Liver (tissue), 9 donors: ENCODE data around the gene CALU. TPM values are rescaled to one million over a fixed set of nuclear protein-coding genes. Genes with fewer than 3 reads are reported as not detected.

Experiments used
- DNase-seq: peaks from one replicate; pipeline ENCODE4 v3.0.0-alpha.2; 2017; ENCODE audit warnings: low spot score
- H3K27ac ChIP-seq, 2 donors: one replicate each; pipeline ENCODE4 v1.7.0; 2013; ENCODE audit warnings: inconsistent platforms in 2 of 2, low read length in 2 of 2, control low read depth in 1 of 2, low read depth in 1 of 2, mild to moderate bottlenecking in 1 of 2
- H3K27me3 ChIP-seq, 4 donors: one replicate each; pipeline versions ENCODE4 v1.6.1 to v1.7.0; 2013; ENCODE audit warnings: low read length in 3 of 4, inconsistent platforms in 1 of 4, mild to moderate bottlenecking in 1 of 4, moderate library complexity in 1 of 4; ENCODE audit not compliant: control insufficient read depth in 4 of 4, insufficient read depth in 4 of 4
- H3K36me3 ChIP-seq, 4 donors: one replicate each; pipeline versions ENCODE4 v1.6.1 to v1.7.0; 2013; ENCODE audit warnings: low read length in 3 of 4, mild to moderate bottlenecking in 3 of 4, low read depth in 1 of 4, moderate library complexity in 1 of 4; ENCODE audit not compliant: control insufficient read depth in 4 of 4, insufficient read depth in 3 of 4
- H3K4me1 ChIP-seq, 4 donors: one replicate each; pipeline versions ENCODE4 v1.6.1 to v1.7.0; 2013; ENCODE audit warnings: low read length in 3 of 4, mild to moderate bottlenecking in 3 of 4, moderate library complexity in 1 of 4; ENCODE audit not compliant: control insufficient read depth in 4 of 4, insufficient read depth in 4 of 4
- H3K4me3 ChIP-seq, 3 donors: one replicate each; pipeline versions ENCODE4 v1.6.1 to v1.7.0; 2013; ENCODE audit warnings: low read length in 3 of 3, control low read depth in 1 of 3, low read depth in 1 of 3, mild to moderate bottlenecking in 1 of 3
- H3K9ac ChIP-seq, 2 donors: one replicate each; pipeline ENCODE4 v1.7.0; 2013; ENCODE audit warnings: low read length in 2 of 2, mild to moderate bottlenecking in 2 of 2, moderate library complexity in 2 of 2, control low read depth in 1 of 2, low read depth in 1 of 2
- H3K9me3 ChIP-seq, 4 donors: one replicate each; pipeline versions ENCODE4 v1.6.1 to v1.7.0; 2013; ENCODE audit warnings: low read length in 3 of 4; ENCODE audit not compliant: control insufficient read depth in 4 of 4
- ATF3 ChIP-seq: IDR thresholded peaks from 2 replicates; pipeline ENCODE4 v1.6.1; 2016; ENCODE audit warnings: antibody characterized with exemption
- CTCF ChIP-seq: fragments of 150-350 bp; IDR thresholded peaks from 2 replicates; pipeline ENCODE4 v1.5.1; 2017; ENCODE audit warnings: improper control_type of control experiment, low read depth, low read length; ENCODE audit not compliant: missing input control
- EGR1 ChIP-seq, 2 donors: IDR thresholded peaks; 2 replicates each; pipeline ENCODE4 v1.6.1; 2016 to 2018; ENCODE audit warnings: antibody characterized with exemption in 2 of 2, low read depth in 2 of 2
- FOXA1 ChIP-seq: IDR thresholded peaks from 2 replicates; pipeline ENCODE4 v1.6.1; 2016; ENCODE audit warnings: antibody characterized with exemption
- FOXA2 ChIP-seq: IDR thresholded peaks from 2 replicates; pipeline ENCODE4 v1.6.1; 2016; ENCODE audit warnings: antibody characterized with exemption
- GABPA ChIP-seq, 2 donors: IDR thresholded peaks in 1 of 2; conservative IDR thresholded peaks in 1 of 2; 2 replicates each; pipeline ENCODE4 v1.6.1; 2016; ENCODE audit warnings: antibody characterized with exemption in 2 of 2, mild to moderate bottlenecking in 1 of 2, moderate library complexity in 1 of 2
- HNF4A ChIP-seq, 2 donors: conservative IDR thresholded peaks; 2 replicates each; pipeline ENCODE4 v1.6.1; 2016; ENCODE audit warnings: antibody characterized with exemption in 2 of 2, mild to moderate bottlenecking in 2 of 2
- HNF4G ChIP-seq: IDR thresholded peaks from 2 replicates; pipeline ENCODE4 v1.6.1; 2016; ENCODE audit warnings: antibody characterized with exemption
- JUND ChIP-seq, 2 donors: IDR thresholded peaks; 2 replicates each; pipeline ENCODE4 v1.6.1; 2016; ENCODE audit warnings: antibody characterized with exemption in 2 of 2
- NR2F2 ChIP-seq: IDR thresholded peaks from 2 replicates; pipeline ENCODE4 v1.6.1; 2016; ENCODE audit warnings: antibody characterized with exemption
- RAD21 ChIP-seq, 2 donors: IDR thresholded peaks; 2 replicates each; pipeline ENCODE4 v1.6.1; 2016; ENCODE audit warnings: antibody characterized with exemption in 2 of 2, mild to moderate bottlenecking in 2 of 2
- REST ChIP-seq: IDR thresholded peaks from 2 replicates; pipeline ENCODE4 v1.6.1; 2016; ENCODE audit warnings: antibody characterized with exemption, mild to moderate bottlenecking
- RXRA ChIP-seq, 2 donors: IDR thresholded peaks; 2 replicates each; pipeline ENCODE4 v1.6.1; 2017 to 2018; ENCODE audit warnings: antibody characterized with exemption in 2 of 2, mild to moderate bottlenecking in 1 of 2
- SP1 ChIP-seq: IDR thresholded peaks from 2 replicates; pipeline ENCODE4 v1.6.1; 2018; ENCODE audit warnings: antibody characterized with exemption, mild to moderate bottlenecking
- TAF1 ChIP-seq: conservative IDR thresholded peaks from 2 replicates; pipeline ENCODE4 v1.6.1; 2016; ENCODE audit warnings: antibody characterized with exemption, mild to moderate bottlenecking
- YY1 ChIP-seq: IDR thresholded peaks from 2 replicates; pipeline ENCODE4 v1.6.1; 2016; ENCODE audit warnings: antibody characterized with exemption, mild to moderate bottlenecking
- ZBTB33 ChIP-seq: IDR thresholded peaks from 2 replicates; pipeline ENCODE4 v1.6.1; 2016; ENCODE audit warnings: antibody characterized with exemption
- WGBS: extraction: QIAGEN DNeasy Blood & Tissue Kit; methylation state at CpG from one replicate; pipeline ENCODE4 v1.1.7; 2013; 5-methylcytosine and 5-hydroxymethylcytosine counted together
- polyA plus RNA-seq, 2 donors: library from polyadenylated mRNA; stranded (reverse) in 1 of 2; unstranded in 1 of 2; fragments of 200-250 nt in 1 of 2; fragments of >200 nt in 1 of 2; fragmentation: Nextera tagmentation in 1 of 2; extraction: Ambion mirVana in 1 of 2; gene quantifications; one replicate each; pipeline versions ENCODE4 v1.2.1 to v1.2.3, GENCODE V29; 2013 to 2015
- total RNA-seq, 2 donors: library from RNA; depleted of rRNA; stranded (reverse); fragments of >200 nt; gene quantifications; one replicate each; pipeline ENCODE4 v1.2.3, GENCODE V29; 2014
- donor health status: healthy.
- donor health status: healthy.
- donor health status: healthy.
- donor health status: healthy.
- donor health status: healthy.

The CALU gene
- total and polyA plus RNA-seq, 4 donors: 37.1 to 57.9 (median 42.5) TPM

GRCh38 chr7:128810997-128811396, 71.8 kb downstream of the CALU start:
- Histone ChIP-seq H3K4me1 (no peaks in the 10 kb centered on the region), H3K4me3 (no peak overlapping the region), H3K9me3 (no peaks in the 10 kb centered on the region), H3K27ac (no peak overlapping the region), H3K36me3 (no peaks in the 10 kb centered on the region), H3K27me3 (no peaks in the 10 kb centered on the region), H3K9ac (no peak overlapping the region)
- TF ChIP-seq GABPA (IDR thresholded peaks at IDR 0.05 in 1 of 2, conservative IDR thresholded peaks at IDR 0.05 in 1 of 2) (no peak), YY1 (no peak), HNF4A (conservative IDR thresholded peaks at IDR 0.05) (no peak), JUND (IDR thresholded peaks at IDR 0.05) (no peak), HNF4G (no peak), RAD21 (IDR thresholded peaks at IDR 0.05) (no peak), SP1 (no peak), FOXA2 (no peak), EGR1 (IDR thresholded peaks at IDR 0.05; ENCODE audit: low read depth in 2 of 2) (no peak), RXRA (IDR thresholded peaks at IDR 0.05) (no peak), FOXA1 (no peak), ATF3 (no peak), TAF1 (no peak), REST (no peak), ZBTB33 (no peak), NR2F2 (no peak), CTCF (no peak)
- WGBS: 96% methylated on average over 3 of the region's 3 CpGs
- DNase-seq: no peak
